ENCODE results near the gene CPNE6. TPM values are rescaled to one million over a fixed set of nuclear protein-coding genes. Genes with fewer than 3 reads are reported as not detected.

CPNE6 gene
- total and polyA plus RNA-seq, 2 of the 13 experiments (the other 11 are each of a cell fraction or from before 2014, with no cell fraction given) = not detected

- TF ChIP-seq ZNF280D (CRISPR knock-in tag; IDR thresholded peaks at IDR 0.05) = no peak
- TF ChIP-seq TRIM22 (IDR thresholded peaks at IDR 0.05) = no peak
- no peak for TF ChIP-seq ZNF720 (CRISPR knock-in tag; IDR thresholded peaks at IDR 0.05)
- TF ChIP-seq ZNF788 (CRISPR knock-in tag; IDR thresholded peaks at IDR 0.05; ENCODE audit: borderline replicate concordance) = peak; percentile 66; the same call in 1 of the 2 replicates
- TF ChIP-seq PHB2 (IDR thresholded peaks at IDR 0.05; ENCODE audit: partially characterized antibody) = no peak
- TF ChIP-seq PHF20 (CRISPR knock-in tag; IDR thresholded peaks at IDR 0.05) = no peak
- TF ChIP-seq HMGXB3 (CRISPR knock-in tag; IDR thresholded peaks at IDR 0.05; ENCODE audit: borderline replicate concordance) = peak; percentile 80; the same call in 1 of the 2 replicates
- TF ChIP-seq ZHX1 (CRISPR knock-in tag; IDR thresholded peaks at IDR 0.05; ENCODE audit: low read depth) = no peak
- peak; percentile 59 for TF ChIP-seq KAT8 (CRISPR knock-in tag; IDR thresholded peaks at IDR 0.05)
- TF ChIP-seq STAT5B (CRISPR knock-in tag; IDR thresholded peaks at IDR 0.05) = no peak
- TF ChIP-seq ZNF335 (CRISPR knock-in tag; IDR thresholded peaks at IDR 0.05) = peak; percentile 49; the same call in 1 of the 2 replicates
- TF ChIP-seq CBFB (CRISPR knock-in tag; IDR thresholded peaks at IDR 0.05) = no peak
- TF ChIP-seq NR1H2 (CRISPR knock-in tag; IDR thresholded peaks at IDR 0.05; ENCODE audit: borderline replicate concordance, low read depth) = no peak
- TF ChIP-seq RAD51 (IDR thresholded peaks at IDR 0.05; ENCODE audit: borderline replicate concordance) = 0 out of 2 replicates have a peak, but pooled peaks have one; percentile 9
These were observed 38.5 kb upstream of the CPNE6 start (continued) for GRCh38 chr14:24032727-24033418.

Measured in HepG2 (cell line).